Activated CD4-positive, alpha-beta T cell treated with anti-CD3 and anti-CD28 coated beads, Interleukin-10, Interleukin-2, amounts not matched to agents 100 ng/mL and 50 ng/mL, durations not matched to agents 16 hours and 8 hours (primary cell): ENCODE results near the gene RTRAF.

ENCODE experiments used
- DNase-seq: peaks from one replicate; pipeline ENCODE4 v3.0.0-alpha.2; 2020

Gene RTRAF

GRCh38 chr14:52021957-52022600, 32.7 kb downstream of the RTRAF start:
- peak; percentile 83 for DNase-seq

GRCh38 chr14:52023518-52023917, 34.2 kb downstream of the RTRAF start:
- DNase-seq, result no peak

- DNase-seq, result no peak
Measured at GRCh38 chr14:52025310-52025709, 36.0 kb downstream of the RTRAF start.

- DNase-seq, result no peak
Measured at GRCh38 chr14:52026017-52026660, 36.8 kb downstream of the RTRAF start.

GRCh38 chr14:52026901-52027300, 37.6 kb downstream of the RTRAF start:
- no peak for DNase-seq

- no peak for DNase-seq
Measured at GRCh38 chr14:52029881-52030280, 40.5 kb downstream of the RTRAF start.

- DNase-seq, result no peak
Measured at GRCh38 chr14:52031781-52032180, 42.4 kb downstream of the RTRAF start.

GRCh38 chr14:52032204-52032801, 43.0 kb downstream of the RTRAF start:
- DNase-seq, result no peak

- DNase-seq, result no peak
Measured at GRCh38 chr14:52033101-52033642, 43.8 kb downstream of the RTRAF start.

GRCh38 chr14:52039124-52039815, 49.9 kb downstream of the RTRAF start:
- DNase-seq, result no peak

GRCh38 chr14:52040598-52040997, 51.3 kb downstream of the RTRAF start:
- DNase-seq, result no peak

GRCh38 chr14:52042371-52043289, 53.3 kb downstream of the RTRAF start:
- no peak for DNase-seq

GRCh38 chr14:52043690-52044089, 54.3 kb downstream of the RTRAF start:
- peak; percentile 17 for DNase-seq

- no peak for DNase-seq
Measured at GRCh38 chr14:52044791-52045522, 55.6 kb downstream of the RTRAF start.

GRCh38 chr14:52046376-52046917, 57.1 kb downstream of the RTRAF start:
- DNase-seq, result no peak

- no peak for DNase-seq
Measured at GRCh38 chr14:52048116-52048515, 58.8 kb downstream of the RTRAF start.

GRCh38 chr14:52048641-52049204, 59.4 kb downstream of the RTRAF start:
- DNase-seq, result no peak

- no peak for DNase-seq
Measured at GRCh38 chr14:52049271-52049670, 59.9 kb downstream of the RTRAF start.

GRCh38 chr14:52049721-52050588, 60.6 kb downstream of the RTRAF start:
- DNase-seq, result no peak

GRCh38 chr14:52051251-52051650, 61.9 kb downstream of the RTRAF start:
- DNase-seq, result no peak
